NK-92 treated with Interleukin-12 subunit alpha and Interleukin-12 subunit beta, amount 100 ng/mL, for 24 hours (cell line): ENCODE data around the gene SDK2.

Experiments
- DNase-seq: peaks from one replicate; lab custom pipeline; 2025; lab: John Stamatoyannopoulos, UW

Gene SDK2

DNA sequence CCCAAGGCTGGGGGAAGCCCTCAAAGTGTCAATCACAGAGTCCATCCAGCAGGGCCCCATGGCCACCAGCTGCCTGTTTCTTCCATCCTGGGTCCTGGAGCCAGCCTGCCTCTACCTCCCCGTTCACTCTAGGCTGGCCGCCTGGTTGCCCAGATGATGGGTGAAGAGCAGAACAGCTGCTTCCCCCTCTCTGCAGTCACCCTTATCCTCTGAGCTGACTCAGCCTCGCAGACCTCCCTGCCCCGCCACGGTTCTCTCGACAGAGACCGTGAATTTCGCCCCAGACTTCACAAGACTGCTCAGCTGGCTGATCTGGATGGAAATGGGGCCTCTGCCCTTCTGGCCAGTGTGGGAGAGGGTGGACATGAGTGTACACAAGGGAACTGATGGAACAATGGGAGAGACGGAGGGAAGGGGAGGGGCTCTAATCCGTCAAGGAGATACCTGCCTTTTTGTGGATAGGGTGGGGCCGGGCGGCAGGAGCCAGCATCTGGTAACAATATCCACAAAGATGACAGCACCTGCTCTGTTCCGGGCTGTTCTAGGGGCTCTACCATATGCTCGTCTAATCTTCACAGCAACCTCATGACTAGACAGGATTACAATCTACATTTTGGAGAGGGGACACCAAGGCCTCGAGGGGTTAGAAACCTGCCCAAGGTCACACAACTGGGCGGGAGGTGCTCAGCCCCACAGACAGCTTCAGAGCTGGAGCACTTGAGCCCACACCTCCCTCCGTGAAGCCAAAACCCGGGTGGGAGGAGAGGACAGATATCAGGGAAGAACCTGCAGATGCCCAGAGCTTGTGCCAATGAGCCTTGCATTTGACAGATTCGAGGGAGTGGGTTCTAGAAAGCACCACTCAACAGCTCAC lies 136.0 kb downstream of the SDK2 start:
- no peak for DNase-seq

DNA sequence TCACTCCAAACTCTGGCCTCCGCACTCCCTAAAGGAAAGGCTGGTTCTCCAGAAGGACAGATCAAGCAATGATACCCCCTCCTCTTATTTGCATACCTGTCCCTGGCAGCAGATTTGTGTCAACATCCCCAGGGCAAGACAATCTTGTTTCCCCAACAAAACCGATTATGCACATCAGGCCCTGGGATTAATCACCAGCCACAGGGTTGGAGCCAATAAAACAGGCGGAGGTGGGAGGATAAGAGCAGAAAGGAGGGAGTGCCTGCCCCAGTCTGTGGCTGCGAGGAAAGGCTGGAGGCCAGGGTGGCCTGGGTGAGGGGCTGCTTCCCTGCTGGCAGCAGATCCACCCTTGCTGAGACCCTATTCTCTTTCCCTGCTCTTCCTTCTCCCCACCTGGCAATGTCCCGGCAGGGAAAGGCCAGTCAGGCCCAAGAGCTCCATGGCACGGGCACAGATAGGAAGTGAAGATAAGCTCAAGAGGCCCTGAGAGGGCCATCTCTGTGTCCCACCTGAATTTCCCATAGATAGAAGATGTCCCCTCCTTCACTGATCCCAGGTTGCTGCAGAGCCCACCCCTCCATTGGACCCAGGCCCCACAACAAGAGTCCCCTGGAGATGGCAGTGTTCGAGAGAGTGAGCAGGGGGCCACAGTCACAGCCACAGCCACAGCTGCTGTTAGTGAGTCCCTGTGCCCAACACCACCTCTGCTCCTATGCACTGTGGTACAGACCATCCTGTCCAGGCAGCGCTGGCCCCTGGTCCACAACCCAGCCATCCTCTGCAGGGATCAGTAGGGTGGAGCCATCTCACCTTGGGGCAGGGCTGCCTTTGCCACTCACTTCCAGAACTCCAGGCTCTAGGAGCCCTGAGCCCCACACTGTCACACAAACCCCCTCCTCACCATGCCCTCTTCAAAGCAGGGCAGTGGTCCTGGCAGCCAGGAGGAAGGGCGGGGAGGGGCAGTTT lies 137.5 kb downstream of the SDK2 start:
- no peak for DNase-seq

DNA sequence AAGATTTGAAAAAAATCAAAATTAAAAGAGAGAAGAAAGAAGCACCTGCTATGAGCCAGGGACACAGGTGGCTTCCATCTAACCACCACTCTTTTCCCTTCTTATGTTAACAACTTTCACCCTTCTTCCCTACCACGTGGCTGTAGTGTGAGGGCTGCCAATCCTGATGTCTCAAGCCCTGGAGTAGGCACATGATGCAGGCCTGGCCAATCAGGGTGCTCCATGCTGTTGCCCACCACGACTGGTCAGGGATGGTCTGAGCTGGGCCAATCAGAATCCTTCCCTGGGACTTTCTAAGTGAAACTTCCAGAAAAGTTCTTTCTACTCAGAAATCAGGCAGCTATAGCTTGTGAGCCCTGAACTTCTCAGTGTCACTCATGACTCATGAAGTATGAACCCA lies 140.7 kb downstream of the SDK2 start:
- no peak for DNase-seq

DNA sequence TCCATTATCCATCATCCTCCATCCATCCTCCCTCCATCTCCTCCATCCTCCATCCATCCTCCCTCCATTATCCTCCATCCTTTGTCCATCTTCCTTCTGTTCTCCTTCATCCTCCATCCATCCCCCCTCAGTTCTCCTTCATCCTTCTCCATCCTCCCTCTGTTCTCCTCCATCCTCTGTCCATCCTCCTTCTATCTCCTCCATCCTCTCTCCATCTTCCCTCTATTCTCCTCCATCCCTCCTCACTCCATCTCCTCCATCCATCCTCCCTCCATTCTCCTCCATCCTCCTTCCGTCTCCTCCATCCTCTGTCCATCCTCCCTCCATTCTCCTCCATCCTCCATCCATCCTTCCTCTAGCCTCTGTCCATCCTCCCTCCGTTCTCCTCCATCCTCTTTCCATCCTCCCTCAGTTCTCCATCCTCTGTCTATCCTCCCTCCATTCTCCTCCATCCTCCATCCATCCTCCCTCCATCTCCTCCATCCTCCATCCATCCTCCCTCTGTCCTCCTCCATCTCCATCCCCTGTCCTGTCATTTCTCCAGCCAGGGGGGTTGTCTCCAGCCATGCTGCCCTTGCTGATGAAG lies 143.7 kb downstream of the SDK2 start:
- DNase-seq: no peak

DNA sequence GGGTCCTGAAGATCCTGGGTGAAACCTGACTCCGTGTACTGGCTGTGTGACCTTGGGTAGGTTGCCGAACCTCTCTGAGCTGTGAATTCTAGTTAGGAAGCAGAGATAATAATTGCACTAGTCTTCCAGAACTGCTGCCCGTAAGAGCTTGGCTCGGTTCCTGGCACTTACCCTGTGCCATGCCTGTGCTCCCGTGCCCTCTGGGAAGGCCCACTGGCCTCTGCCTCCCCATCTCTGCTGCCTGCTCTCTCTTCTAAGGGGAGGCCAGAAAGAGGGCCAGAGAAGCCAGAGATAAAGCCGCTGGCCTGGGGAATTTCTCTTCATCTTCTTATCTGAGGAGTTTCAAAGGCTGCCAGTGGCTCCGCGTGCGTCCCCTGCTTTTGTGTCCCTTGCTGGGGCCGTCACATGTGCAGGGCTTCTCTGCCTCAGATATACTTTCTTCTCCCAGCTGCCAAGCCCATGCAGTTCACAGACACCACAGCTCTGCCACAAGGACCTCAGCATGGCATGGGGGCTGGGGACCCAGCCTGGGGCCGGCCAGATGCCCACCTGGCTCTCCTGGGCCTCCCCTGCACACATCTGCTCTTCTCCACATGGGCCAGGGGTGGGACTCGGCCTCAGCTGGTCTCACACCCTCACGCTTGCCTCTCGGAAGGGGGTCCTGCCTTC lies 145.2 kb downstream of the SDK2 start:
- DNase-seq: no peak

DNA sequence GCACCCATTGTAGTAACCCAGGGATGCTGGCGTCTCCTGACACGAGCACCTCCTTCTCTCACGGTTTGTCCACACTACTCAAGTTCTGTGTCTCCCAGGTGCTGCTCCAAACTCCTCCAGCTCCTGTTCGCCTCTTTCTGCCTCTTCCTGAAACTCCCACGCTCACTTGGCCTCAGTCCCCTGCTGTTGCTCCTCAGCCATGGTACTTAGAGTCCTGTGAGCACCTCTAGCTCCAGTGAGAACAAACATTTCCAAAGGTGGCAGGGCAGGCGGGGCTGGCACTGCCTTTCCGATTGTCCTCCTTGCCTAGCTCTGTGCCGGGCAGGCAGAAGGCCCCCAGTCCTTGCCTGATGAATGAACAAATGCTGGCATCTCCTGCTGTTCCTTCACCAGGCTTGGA lies 146.1 kb downstream of the SDK2 start:
- DNase-seq: no peak

DNA sequence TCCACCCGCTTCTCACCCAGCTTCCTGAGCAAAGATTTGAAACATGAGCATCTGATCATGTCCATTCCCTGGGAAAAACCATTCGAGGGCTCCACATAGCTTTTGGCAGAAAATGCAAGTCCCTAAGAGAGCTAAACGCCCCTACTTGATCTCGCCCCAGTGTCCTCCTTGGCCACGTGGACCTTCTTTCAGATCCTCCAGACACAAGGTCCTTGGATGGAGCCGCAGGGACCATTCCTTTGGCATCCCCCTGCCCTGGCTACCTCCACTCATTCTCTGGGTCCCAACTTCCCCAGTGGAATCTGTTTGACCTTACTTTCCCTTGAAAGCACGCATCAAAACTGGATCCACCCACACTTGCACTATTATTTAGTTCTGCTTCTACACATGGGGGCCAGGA lies 146.5 kb downstream of the SDK2 start:
- DNase-seq: no peak

DNA sequence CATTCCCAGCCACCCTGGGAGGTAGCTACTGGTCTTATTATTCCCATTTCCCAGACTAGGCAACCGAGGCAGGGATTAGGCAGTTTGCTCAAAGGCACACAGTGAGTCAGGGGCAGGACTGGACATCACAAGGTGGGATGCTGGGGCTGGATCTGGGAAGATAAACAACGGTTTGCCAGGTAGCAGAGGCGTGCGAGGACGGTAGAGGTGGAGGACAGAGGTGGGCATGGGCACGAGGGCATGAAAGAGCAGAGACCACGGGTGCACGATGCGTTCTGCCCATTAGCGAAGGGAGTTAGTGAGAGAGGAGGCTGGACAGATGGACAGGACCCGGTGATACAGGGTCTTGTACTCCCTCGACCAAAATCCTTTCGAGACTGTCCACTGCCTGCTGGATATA lies 148.0 kb downstream of the SDK2 start:
- DNase-seq: no peak

DNA sequence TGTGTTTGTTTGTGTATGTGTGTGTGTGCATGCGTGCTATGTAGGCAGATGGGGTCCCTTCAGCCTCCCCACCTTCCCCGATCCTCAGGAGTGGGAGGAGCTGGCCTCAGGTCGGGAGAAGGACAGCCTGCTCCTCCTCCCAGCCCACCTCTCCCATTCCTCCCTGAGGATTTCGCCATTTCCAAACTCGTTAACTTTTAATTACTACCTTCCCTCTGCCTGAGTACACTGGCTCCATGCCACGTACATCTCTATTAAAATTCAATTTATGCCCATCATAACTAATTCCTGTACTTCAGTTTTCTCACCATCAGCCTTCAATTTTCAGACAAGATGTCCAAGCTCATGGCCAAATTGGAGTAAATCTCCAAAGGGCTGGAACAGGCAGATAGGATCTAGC lies 148.6 kb downstream of the SDK2 start:
- no peak for DNase-seq

DNA sequence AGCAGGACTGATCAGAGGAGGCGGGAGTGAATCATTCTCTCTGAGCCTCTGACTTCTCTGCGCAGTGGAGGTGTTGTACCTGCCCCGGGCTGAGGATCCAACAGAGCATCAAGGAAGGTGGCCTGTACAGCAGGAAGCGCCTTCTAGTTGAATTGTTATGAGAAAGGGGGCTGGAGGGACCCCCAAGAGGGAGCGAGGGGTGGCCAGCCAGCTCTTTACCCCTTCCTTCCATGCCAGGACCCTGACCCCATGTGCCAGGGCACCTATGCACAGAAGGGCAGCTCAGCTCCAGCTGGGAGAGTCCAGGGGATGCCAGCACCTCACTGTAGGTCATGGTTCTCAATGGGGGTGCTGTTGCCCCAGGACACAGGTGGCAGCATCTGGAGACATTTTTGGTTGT lies 149.3 kb downstream of the SDK2 start:
- no peak for DNase-seq

DNA sequence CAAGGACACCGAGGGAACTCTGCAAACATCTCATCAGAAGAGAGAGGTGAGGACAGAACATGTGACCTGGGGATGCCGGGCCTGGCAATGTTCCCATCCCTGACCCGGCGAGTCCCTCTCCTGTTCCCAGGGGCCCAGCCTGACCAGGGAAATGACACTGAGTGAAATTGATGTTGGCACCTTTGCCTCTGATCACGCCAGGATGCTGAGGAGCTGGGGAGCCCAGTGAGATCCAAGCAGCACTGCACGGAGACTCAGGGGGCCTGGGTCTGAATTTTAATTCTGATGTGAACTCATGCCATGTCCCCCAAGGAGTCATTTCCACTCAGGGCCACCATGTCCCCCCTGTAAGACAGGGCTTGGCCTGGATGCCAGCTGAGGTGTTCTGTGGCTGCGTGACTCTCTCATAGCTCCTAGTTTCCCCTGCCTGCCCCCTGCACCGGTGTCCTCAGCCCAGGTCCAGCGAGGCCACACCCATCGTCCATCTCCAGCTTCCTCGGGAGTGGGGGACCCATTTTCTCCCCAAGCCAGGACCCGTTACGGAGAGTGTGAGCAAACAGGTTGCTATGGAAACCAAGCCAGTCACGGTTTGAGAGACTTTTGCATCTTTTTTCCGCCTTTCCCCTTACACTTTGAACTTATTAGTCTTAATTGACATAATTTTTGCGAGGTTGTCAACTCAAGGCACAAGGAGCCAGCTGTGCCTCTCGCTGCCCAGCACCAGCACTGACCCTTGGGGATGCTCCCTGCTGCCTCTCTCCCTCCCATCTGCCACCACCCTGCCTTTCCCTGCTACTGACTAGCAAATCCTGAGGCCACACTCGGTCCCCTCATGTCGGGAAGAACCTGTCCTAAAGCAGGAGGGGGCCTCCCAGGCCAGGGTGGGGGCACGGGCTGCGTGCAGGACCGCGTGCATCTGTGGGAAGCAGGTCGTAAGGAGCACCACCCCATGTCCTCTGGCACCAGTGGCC lies 150.0 kb downstream of the SDK2 start:
- no peak for DNase-seq

DNA sequence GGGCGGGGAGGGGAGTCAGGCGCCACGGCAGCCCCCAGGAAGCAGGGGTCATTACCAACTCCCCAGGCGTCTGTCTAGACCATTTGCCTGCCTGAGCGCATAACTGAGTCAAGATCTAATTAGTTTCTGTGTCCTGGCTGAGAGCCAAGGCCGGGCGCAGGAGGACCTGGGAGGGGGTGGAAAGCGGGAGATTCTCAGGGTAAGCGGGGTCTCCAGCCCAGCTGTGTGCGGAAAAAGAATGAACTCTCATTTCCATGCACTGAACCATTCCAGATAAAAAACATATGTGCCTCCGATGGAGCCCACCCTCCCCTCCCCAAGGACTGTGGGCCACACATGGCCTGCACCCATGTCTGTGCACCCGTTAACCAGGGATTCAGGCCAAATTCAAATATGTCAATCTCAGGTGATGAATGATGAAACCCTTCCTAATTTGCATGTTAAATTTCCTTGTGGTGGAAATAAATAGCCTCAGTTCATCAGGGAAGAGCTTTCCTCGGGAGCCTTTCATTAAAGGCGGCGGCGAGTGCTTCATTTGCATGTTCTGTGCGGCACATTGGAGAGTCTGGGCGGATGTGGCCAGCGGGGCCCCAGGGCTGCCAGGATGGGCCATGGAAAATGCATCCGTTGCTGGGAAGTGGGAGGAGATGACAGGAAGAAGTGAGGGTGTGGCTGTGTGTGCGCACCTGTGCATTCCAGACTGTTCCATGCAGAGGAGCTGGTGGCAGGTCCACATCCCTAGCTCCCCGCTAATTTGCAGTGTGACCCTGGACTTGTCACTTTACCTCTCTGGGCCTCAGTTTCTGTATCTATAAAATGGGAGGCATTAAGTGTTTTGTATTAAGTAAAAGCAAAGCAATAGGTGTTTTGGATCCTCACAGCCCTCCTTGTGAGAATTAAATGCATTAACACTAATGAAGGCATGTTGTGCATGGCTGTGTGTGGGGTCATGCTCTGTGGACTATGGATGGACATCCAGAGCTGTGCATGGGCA lies 151.1 kb downstream of the SDK2 start:
- DNase-seq: no peak

DNA sequence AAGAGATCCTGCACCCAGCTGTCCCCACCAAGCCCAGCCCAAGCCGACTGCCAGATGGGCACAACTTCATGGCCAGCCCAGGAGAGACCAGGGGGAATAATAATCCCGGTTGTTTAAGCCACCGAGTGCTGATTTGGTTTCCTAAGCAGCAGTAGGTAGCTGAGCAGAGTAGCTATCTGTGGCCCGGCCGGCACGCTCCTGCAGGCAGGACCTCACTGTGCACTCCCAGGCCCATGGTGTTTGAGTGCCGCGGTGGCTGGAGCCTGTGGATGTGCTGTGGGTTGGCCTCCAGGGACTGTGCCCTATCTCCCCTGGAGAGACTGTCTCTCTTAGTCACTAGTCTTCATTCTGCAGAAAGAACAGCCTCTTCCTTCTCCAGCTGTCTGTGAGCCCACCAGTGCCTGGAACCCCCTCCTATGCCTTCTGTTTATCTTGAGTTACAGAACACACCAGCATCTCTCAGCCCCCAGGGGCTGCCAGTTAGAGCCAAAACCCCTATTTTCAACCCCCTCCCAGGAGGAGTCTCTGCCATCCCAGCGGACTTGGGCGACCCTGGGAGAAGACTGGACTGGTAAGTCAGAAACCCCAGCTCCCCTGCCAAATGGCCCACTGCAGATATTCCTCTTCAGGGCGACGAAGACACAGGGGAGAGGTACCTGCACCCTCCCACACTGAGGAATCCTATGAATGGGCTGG lies 152.0 kb downstream of the SDK2 start:
- no peak for DNase-seq

DNA sequence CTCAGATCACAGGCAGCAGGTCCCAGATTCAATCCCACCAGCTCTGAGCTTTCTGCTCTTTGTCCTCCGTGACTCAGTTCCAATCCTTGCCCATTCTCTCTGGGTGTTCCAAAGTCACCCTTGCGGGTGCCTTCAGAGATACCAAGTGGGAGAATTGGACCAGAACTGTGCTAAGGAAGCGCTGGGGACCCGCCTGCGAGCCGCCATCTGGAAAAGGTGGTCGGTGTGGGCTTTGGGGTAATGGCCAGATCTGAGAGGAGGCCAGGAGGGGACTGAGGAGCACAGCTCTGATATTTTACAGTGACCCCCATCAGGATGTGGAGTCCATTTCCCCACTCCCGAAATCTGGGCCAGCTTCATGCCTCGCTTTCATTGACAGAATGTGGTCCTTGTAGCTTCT lies 152.6 kb downstream of the SDK2 start:
- DNase-seq: no peak

DNA sequence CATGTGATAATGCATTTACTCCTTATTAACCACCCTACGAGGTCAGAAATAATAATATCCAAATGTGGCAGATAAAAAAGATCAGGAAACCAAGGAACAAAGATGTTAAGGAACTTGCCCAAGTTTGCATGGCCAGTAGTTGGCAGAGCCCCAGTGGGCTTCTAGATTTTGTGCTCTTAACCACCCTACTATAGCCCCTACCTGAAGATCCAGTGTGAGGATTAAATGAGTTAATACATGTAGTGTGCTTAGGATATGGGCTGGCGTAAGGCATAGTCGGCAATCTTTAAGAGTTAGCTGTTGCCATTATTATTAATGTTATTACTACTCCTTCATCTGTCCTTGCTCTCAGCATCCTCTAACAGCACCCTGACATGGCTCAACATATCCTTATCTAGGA lies 153.4 kb downstream of the SDK2 start:
- no peak for DNase-seq

DNA sequence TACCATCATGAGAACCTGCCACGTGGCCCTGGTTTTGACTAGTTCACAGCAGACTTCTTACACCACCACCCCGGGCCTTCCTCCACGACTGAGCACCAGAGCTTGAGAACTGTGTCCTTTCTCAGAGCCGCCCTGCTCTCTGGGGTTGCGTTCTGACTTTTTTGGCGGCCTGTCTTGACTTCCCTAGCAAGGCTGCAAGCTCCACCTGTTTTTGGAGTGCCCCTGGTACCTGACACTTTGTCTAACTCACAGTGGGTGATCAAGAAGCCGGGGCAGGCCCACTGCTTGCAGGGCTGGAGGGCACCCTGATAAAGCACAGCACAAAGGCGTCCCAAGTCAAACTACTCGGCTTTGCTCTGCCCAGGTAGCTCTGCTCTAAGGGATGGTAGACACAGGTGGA lies 154.3 kb downstream of the SDK2 start:
- DNase-seq: no peak

DNA sequence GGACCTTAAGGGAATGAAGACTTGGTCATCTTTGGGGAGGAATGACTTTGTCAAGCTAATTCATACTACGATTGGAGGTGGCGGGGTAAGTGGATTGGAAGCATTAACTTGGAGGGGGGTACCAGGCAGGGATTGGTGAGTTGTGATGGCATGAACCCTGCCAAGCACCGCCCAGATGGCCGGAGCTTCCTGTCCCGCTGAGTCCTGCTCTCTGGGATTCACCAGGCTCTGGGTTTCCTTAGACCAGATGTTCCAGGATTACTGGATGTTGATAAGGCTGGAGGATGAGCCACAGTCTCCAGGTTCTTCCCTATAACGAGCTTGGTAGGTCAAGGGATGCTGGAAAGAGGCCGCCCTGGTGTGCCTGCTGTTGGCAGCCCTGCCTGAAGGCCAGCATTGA lies 154.9 kb downstream of the SDK2 start:
- no peak for DNase-seq

DNA sequence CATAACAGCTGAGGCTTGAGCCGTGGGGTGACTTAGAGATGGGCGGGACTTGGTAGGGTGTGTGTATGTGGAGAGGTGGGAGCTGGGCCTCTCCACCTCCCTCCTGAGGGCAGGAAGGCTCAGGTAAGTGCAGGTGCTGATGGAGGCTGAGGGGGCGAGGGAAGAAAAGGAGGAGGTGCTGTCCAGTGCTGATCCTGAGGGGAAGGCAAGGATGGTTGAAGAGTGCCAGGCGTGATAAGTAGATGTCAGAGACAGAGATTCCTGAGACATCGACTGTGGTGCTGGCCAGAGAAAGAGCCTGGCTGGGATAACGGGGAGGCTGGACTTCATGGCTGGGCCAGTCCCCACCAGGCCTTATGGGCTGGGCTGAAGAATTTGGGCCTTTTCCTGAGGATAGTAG lies 159.1 kb downstream of the SDK2 start:
- no peak for DNase-seq

DNA sequence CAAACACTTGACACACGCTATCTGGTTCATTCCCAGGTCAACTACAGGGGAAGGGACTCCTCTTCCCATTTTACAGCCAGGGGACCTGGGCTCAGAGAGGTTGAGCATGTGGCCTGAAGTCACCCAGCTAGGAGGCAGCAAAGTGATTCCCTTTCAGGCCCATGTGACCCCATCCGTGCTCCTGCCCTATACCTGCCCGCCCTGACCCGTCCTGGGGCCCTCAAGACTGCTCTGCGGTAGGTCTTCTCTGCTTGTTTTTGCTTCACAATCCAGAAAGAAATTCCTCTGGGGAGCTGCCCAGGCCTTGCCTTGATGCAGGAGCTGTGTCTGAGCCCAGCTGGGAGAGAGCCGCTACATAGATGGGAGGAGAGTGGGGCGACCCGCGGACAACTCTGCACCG lies 161.4 kb downstream of the SDK2 start:
- DNase-seq: no peak
